Body of pancreas (tissue), 4 donors: Measurements from ENCODE around the gene PLCG2. TPM values are rescaled to one million over a fixed set of nuclear protein-coding genes. Genes with fewer than 3 reads are reported as not detected.

Source experiments
- ATAC-seq: fragments of 150-250 bp; one replicate; pipeline ENCODE4 v1.9.1; 2016
- DNase-seq, 4 donors: peaks; one replicate each; pipeline ENCODE4 v3.0.0-alpha.2; 2019
- H3K27ac ChIP-seq, 4 donors: fragments of 200-600 bp; sonication (generic); 1 replicate in 3 of 4; 2 replicates in 1 of 4; pipeline versions ENCODE4 v1.5.1 to v1.6.1; 2016 to 2019; ENCODE audit warnings: mild to moderate bottlenecking in 1 of 4, mixed read lengths in 1 of 4, moderate library complexity in 1 of 4
- H3K27me3 ChIP-seq, 2 donors: fragments of 200-600 bp; sonication (generic); one replicate each; pipeline ENCODE4 v1.6.0; 2016; ENCODE audit warnings: mild to moderate bottlenecking in 1 of 2
- H3K36me3 ChIP-seq, 2 donors: fragments of 200-600 bp; sonication (generic); replicated peaks in 1 of 2; 2 replicates each; pipeline ENCODE4 v1.5.1; 2016; ENCODE audit warnings: low read depth in 2 of 2; ENCODE audit not compliant: insufficient read depth in 1 of 2
- H3K4me1 ChIP-seq: fragments of 200-600 bp; sonication (generic); one replicate; pipeline ENCODE4 v1.6.0; 2016
- H3K4me3 ChIP-seq, 2 donors: fragments of 200-600 bp; sonication (generic); 1 replicate in 1 of 2; 2 replicates in 1 of 2; pipeline ENCODE4 v1.5.1; 2016 to 2019
- H3K9me3 ChIP-seq, 3 donors: fragments of 200-600 bp; sonication (generic); 1 replicate in 2 of 3; 2 replicates in 1 of 3; pipeline ENCODE4 v1.5.1; 2016
- CTCF ChIP-seq, 7 experiments: fragments of 450-650 bp in 4 of 7; fragments of 200-600 bp in 3 of 7; sonication (generic) in 3 of 7; IDR thresholded peaks; one replicate each; pipeline ENCODE4 v1.5.1; 2016 to 2019; ENCODE audit warnings: antibody characterized with exemption in 7 of 7
- POLR2A ChIP-seq, 3 donors: fragments of 450-650 bp; IDR thresholded peaks; one replicate each; pipeline ENCODE4 v1.6.1; 2016; ENCODE audit warnings: antibody characterized with exemption in 3 of 3, mild to moderate bottlenecking in 2 of 3
- WGBS, 2 donors: methylation state at CpG; one replicate each; pipeline ENCODE4 v1.1.5; 2017; 5-methylcytosine and 5-hydroxymethylcytosine counted together
- intact Hi-C: fragments of 100-400 bp; cut with DNase I; formaldehyde crosslinking; loops from one replicate; pipeline ENCODE4 v1.15.1; 2023
- total RNA-seq, 2 donors: library from RNA; depleted of rRNA; stranded (reverse); fragments of >200 nt; gene quantifications; one replicate each; pipeline ENCODE4 v1.1.0, GENCODE V29; 2016

Gene PLCG2
- total RNA-seq, 2 donors from 2014 or later = 6.7 to 9.6 TPM

- WGBS, 2 donors = 82 to 84% methylated on average over 4 of the region's 4 CpGs
- H3K27me3 ChIP-seq = no peaks in the 10 kb centered on the region
- ATAC-seq (no peak), DNase-seq (no peak)
- H3K4me1 ChIP-seq = peaks cover 8% of the 10 kb centered on the region
- no peak for TF ChIP-seq POLR2A (IDR thresholded peaks at IDR 0.05)
- TF ChIP-seq CTCF (IDR thresholded peaks at IDR 0.05) = no peak
- H3K4me3 ChIP-seq = no peak overlapping the region
- no peaks in the 10 kb centered on the region for H3K9me3 ChIP-seq
- no peaks in the 10 kb centered on the region for H3K36me3 ChIP-seq
- no peak overlapping the region for H3K27ac ChIP-seq
- intact Hi-C loops = no loop called here
Observed at GRCh38 chr16:81744911-81745310, 34.2 kb upstream of the PLCG2 start.

GRCh38 chr16:81745704-81746558, 33.2 kb upstream of the PLCG2 start:
- intact Hi-C loops = no loop called here
- H3K27me3 ChIP-seq = no peaks in the 10 kb centered on the region
- H3K9me3 ChIP-seq = no peaks in the 10 kb centered on the region
- peaks cover 8% of the 10 kb centered on the region for H3K4me1 ChIP-seq
- TF ChIP-seq CTCF (IDR thresholded peaks at IDR 0.05) (no peak), POLR2A (IDR thresholded peaks at IDR 0.05) (peak in 1 of 3 donors; percentile 11)
- no peaks in the 10 kb centered on the region for H3K36me3 ChIP-seq
- DNase-seq = peak; percentile 63 to 69 (median 68)
- no peak overlapping the region for H3K4me3 ChIP-seq
- peak overlapping the region in 1 of 4 donors; percentile 4 for H3K27ac ChIP-seq
- 20 to 36% methylated on average over 18 to 33 of the region's 33 CpGs for WGBS, 2 donors
- peak; percentile 80 for ATAC-seq

- intact Hi-C loops = no loop called here
- Histone ChIP-seq H3K9me3 (no peaks in the 10 kb centered on the region), H3K36me3 (no peaks in the 10 kb centered on the region), H3K4me3 (no peak overlapping the region), H3K27ac (no peak overlapping the region), H3K27me3 (no peaks in the 10 kb centered on the region), H3K4me1 (peaks cover 8% of the 10 kb centered on the region)
- no peak for TF ChIP-seq POLR2A (IDR thresholded peaks at IDR 0.05)
- no peak for TF ChIP-seq CTCF (IDR thresholded peaks at IDR 0.05)
- 38 to 43% methylated on average over 5 of the region's 5 CpGs for WGBS, 2 donors
- ATAC-seq (no peak), DNase-seq (no peak)
Observed at GRCh38 chr16:81746566-81746965, 32.5 kb upstream of the PLCG2 start.

DNA sequence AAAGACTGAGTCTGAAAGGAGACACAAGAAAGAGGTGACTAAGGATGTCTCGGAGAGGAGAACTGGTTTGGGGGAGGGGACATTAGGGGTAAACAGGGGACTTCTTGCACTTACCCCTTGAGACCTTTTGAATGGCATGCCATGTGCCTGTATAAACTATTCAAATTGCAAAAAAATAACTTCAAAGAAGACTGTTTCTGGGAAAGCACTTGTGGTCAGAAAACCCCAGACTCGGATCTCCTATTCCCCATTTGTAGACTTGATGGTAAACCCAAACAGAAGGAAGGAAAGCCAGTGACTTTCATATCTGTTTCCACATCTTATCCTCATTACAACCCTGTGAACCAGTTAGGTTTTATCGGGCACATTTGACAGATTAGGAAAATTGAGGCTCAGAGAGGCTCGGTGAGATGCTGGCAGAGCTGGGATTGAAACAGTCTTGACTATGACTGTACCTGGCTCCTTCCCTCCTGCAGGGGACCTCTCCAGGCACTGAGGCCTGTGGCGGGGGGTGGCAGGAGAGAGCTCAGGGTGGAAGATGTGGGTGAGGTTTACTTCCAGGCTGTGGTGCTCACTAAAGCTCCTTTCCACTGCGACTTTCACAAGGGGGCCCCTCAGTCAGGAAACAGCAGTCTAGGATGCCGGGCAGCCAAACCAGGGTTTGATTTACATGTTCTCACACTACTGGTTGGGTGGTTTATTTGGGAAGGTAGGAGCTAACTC, 30.5 kb upstream of the PLCG2 start:
- no peaks in the 10 kb centered on the region for H3K9me3 ChIP-seq
- H3K27me3 ChIP-seq = no peaks in the 10 kb centered on the region
- 54 to 64% methylated on average over 7 of the region's 7 CpGs for WGBS, 2 donors
- no peak overlapping the region for H3K4me3 ChIP-seq
- no peaks in the 10 kb centered on the region for H3K36me3 ChIP-seq
- no peak for ATAC-seq
- H3K4me1 ChIP-seq = peaks cover 8% of the 10 kb centered on the region
- H3K27ac ChIP-seq = no peak overlapping the region
- intact Hi-C loops = no loop called here
- TF ChIP-seq POLR2A (IDR thresholded peaks at IDR 0.05) (no peak), CTCF (IDR thresholded peaks at IDR 0.05) (no peak)
- no peak for DNase-seq
